GM23338 (cell line): ENCODE measurements around the gene SHISA9. TPM values are rescaled to one million over a fixed set of nuclear protein-coding genes. Genes with fewer than 3 reads are reported as not detected.

ENCODE experiments used
- ATAC-seq: fragments of 200-7000 bp; cut with Tn5 transposase; 3 replicates; pipeline ENCODE4 v1.9.1; 2020
- DNase-seq: peaks from one replicate; pipeline ENCODE4 v3.0.0-alpha.2; 2015; ENCODE audit warnings: low spot score
- H2AFZ ChIP-seq: fragments of 200-600 bp; sonication (generic); 2 replicates; pipeline ENCODE4 v1.8.0; 2016; ENCODE audit warnings: antibody characterized with exemption, mild to moderate bottlenecking, moderate library complexity
- H3F3A ChIP-seq: fragments of 200-600 bp; sonication (generic); replicated peaks from 2 replicates; pipeline ENCODE4 v1.8.0; 2017; ENCODE audit warnings: antibody characterized with exemption, mixed run types, low read depth
- H3K27ac ChIP-seq: fragments of 200-600 bp; sonication (generic); 2 replicates; pipeline ENCODE4 v1.6.1; 2016; ENCODE audit warnings: low read depth
- H3K27me3 ChIP-seq: fragments of 200-600 bp; sonication (generic); 2 replicates; pipeline ENCODE4 v1.8.0; 2016; ENCODE audit warnings: mild to moderate bottlenecking, mixed run types, moderate library complexity; ENCODE audit not compliant: insufficient read depth
- H3K36me3 ChIP-seq: fragments of 200-600 bp; sonication (generic); 2 replicates; pipeline ENCODE4 v1.8.0; 2016; ENCODE audit warnings: mild to moderate bottlenecking; ENCODE audit not compliant: insufficient read depth
- H3K4me1 ChIP-seq: fragments of 200-600 bp; sonication (generic); 2 replicates; pipeline ENCODE4 v1.8.0; 2016; ENCODE audit warnings: mild to moderate bottlenecking, moderate library complexity; ENCODE audit not compliant: insufficient read depth
- H3K4me2 ChIP-seq: fragments of 200-600 bp; sonication (generic); 2 replicates; pipeline ENCODE4 v1.7.1; 2017; ENCODE audit warnings: mixed run types
- H3K4me3 ChIP-seq: fragments of 200-600 bp; sonication (generic); 2 replicates; pipeline ENCODE4 v1.6.1; 2016; ENCODE audit warnings: mixed run types
- H3K79me2 ChIP-seq: fragments of 200-600 bp; sonication (generic); replicated peaks from 2 replicates; pipeline ENCODE4 v1.8.0; 2017; ENCODE audit warnings: mild to moderate bottlenecking; ENCODE audit not compliant: insufficient read depth
- H3K9me2 ChIP-seq: fragments of 200-600 bp; sonication (generic); 2 replicates; pipeline ENCODE4 v1.8.0; 2017; ENCODE audit not compliant: insufficient read depth
- H4K20me1 ChIP-seq: fragments of 200-600 bp; sonication (generic); replicated peaks from 2 replicates; pipeline ENCODE4 v1.8.0; 2017; ENCODE audit warnings: mild to moderate bottlenecking; ENCODE audit not compliant: insufficient read depth
- H3K27ac Mint-ChIP-seq: 2 replicates; pipeline ENCODE4 v1.8.0; 2020; ENCODE audit warnings: inconsistent platforms, mild to moderate bottlenecking, moderate library complexity, mixed read lengths
- H3K27me3 Mint-ChIP-seq: 3 replicates; pipeline ENCODE4 v1.8.0; 2022; ENCODE audit warnings: low read depth, mild to moderate bottlenecking, moderate library complexity, mixed read lengths, inconsistent platforms; ENCODE audit not compliant: insufficient read depth, poor library complexity
- H3K36me3 Mint-ChIP-seq: 3 replicates; pipeline ENCODE4 v1.8.0; 2021; ENCODE audit warnings: low read depth, mild to moderate bottlenecking, inconsistent platforms, moderate library complexity, mixed read lengths
- H3K4me1 Mint-ChIP-seq: 3 replicates; pipeline ENCODE4 v1.8.0; 2020; ENCODE audit warnings: mild to moderate bottlenecking, inconsistent platforms, mixed read lengths
- H3K4me3 Mint-ChIP-seq: 3 replicates; pipeline ENCODE4 v1.8.0; 2021; ENCODE audit warnings: moderate library complexity, mild to moderate bottlenecking, inconsistent platforms, mixed read lengths
- H3K9me3 Mint-ChIP-seq: 3 replicates; pipeline ENCODE4 v1.8.0; 2020; ENCODE audit warnings: moderate library complexity, mild to moderate bottlenecking, inconsistent platforms, mixed read lengths
- CREB1 ChIP-seq: fragments of 250-450 bp; sonication (Bioruptor Pico); IDR thresholded peaks from 2 replicates; pipeline ENCODE4 v1.5.0; 2020; ENCODE audit warnings: low read depth, mild to moderate bottlenecking, moderate library complexity
- JUNB ChIP-seq: IDR thresholded peaks from one replicate; pipeline ENCODE4 v1.6.1; 2016; ENCODE audit warnings: antibody characterized with exemption; ENCODE audit not compliant: unreplicated experiment
- STAT1 ChIP-seq: IDR thresholded peaks from one replicate; pipeline ENCODE4 v1.6.1; 2016; ENCODE audit warnings: antibody characterized with exemption; ENCODE audit not compliant: unreplicated experiment
- polyA plus RNA-seq: library from polyadenylated mRNA; unstranded; fragments of >200 nt; fragmentation: Nextera tagmentation; extraction: Ambion mirVana; gene quantifications from 2 replicates; pipeline ENCODE4 v1.2.1, GENCODE V29; 2016
- total RNA-seq: library from RNA; depleted of rRNA; stranded (reverse); fragments of >200 nt; shearing (Covaris generic); gene quantifications from 2 replicates; pipeline ENCODE4 v1.2.3, GENCODE V29; 2014
- TF ChIP-seq, protein P1 (sequence below): fragments of 250-450 bp; sonication (Bioruptor Pico); IDR thresholded peaks from 2 replicates; pipeline ENCODE4 v1.5.0; 2020; ENCODE audit warnings: mild to moderate bottlenecking, moderate library complexity
- TF ChIP-seq, protein P2 (sequence below): IDR thresholded peaks from 2 replicates; pipeline ENCODE4 v1.6.1; 2016; ENCODE audit warnings: antibody characterized with exemption
- TF ChIP-seq, protein P3 (sequence below), 2 experiments: fragments of 200-600 bp in 1 of 2; sonication (generic) in 1 of 2; conservative IDR thresholded peaks; 2 replicates each; pipeline versions ENCODE4 v1.5.1 to v1.6.1; 2016 to 2017; ENCODE audit warnings: antibody characterized with exemption in 2 of 2, low read depth in 2 of 2, mild to moderate bottlenecking in 2 of 2, moderate library complexity in 1 of 2

SHISA9 gene
- total and polyA plus RNA-seq, 2 experiments from 2014 or later: 10.4 to 45.6 TPM

DNA sequence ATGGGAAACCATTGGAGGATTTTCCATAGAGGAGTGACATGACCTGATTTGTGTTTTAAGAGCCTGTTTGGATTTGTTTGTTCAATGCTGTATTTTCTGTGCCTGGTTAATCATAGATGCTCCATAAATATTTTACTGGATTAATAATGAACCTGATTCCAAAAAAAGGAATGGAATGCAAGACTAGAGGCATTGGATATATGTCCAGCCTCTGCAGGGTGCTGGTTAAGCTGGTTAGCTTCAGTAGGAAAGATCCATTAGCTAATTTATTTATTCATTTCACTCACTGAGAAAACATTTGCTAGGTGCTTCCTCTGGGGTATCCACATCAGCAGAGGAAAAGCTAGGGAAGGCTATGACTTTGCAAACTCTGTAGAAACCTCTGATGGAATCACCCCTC lies 57.7 kb downstream of the SHISA9 start (continued):
- TF ChIP-seq, protein P1, sequence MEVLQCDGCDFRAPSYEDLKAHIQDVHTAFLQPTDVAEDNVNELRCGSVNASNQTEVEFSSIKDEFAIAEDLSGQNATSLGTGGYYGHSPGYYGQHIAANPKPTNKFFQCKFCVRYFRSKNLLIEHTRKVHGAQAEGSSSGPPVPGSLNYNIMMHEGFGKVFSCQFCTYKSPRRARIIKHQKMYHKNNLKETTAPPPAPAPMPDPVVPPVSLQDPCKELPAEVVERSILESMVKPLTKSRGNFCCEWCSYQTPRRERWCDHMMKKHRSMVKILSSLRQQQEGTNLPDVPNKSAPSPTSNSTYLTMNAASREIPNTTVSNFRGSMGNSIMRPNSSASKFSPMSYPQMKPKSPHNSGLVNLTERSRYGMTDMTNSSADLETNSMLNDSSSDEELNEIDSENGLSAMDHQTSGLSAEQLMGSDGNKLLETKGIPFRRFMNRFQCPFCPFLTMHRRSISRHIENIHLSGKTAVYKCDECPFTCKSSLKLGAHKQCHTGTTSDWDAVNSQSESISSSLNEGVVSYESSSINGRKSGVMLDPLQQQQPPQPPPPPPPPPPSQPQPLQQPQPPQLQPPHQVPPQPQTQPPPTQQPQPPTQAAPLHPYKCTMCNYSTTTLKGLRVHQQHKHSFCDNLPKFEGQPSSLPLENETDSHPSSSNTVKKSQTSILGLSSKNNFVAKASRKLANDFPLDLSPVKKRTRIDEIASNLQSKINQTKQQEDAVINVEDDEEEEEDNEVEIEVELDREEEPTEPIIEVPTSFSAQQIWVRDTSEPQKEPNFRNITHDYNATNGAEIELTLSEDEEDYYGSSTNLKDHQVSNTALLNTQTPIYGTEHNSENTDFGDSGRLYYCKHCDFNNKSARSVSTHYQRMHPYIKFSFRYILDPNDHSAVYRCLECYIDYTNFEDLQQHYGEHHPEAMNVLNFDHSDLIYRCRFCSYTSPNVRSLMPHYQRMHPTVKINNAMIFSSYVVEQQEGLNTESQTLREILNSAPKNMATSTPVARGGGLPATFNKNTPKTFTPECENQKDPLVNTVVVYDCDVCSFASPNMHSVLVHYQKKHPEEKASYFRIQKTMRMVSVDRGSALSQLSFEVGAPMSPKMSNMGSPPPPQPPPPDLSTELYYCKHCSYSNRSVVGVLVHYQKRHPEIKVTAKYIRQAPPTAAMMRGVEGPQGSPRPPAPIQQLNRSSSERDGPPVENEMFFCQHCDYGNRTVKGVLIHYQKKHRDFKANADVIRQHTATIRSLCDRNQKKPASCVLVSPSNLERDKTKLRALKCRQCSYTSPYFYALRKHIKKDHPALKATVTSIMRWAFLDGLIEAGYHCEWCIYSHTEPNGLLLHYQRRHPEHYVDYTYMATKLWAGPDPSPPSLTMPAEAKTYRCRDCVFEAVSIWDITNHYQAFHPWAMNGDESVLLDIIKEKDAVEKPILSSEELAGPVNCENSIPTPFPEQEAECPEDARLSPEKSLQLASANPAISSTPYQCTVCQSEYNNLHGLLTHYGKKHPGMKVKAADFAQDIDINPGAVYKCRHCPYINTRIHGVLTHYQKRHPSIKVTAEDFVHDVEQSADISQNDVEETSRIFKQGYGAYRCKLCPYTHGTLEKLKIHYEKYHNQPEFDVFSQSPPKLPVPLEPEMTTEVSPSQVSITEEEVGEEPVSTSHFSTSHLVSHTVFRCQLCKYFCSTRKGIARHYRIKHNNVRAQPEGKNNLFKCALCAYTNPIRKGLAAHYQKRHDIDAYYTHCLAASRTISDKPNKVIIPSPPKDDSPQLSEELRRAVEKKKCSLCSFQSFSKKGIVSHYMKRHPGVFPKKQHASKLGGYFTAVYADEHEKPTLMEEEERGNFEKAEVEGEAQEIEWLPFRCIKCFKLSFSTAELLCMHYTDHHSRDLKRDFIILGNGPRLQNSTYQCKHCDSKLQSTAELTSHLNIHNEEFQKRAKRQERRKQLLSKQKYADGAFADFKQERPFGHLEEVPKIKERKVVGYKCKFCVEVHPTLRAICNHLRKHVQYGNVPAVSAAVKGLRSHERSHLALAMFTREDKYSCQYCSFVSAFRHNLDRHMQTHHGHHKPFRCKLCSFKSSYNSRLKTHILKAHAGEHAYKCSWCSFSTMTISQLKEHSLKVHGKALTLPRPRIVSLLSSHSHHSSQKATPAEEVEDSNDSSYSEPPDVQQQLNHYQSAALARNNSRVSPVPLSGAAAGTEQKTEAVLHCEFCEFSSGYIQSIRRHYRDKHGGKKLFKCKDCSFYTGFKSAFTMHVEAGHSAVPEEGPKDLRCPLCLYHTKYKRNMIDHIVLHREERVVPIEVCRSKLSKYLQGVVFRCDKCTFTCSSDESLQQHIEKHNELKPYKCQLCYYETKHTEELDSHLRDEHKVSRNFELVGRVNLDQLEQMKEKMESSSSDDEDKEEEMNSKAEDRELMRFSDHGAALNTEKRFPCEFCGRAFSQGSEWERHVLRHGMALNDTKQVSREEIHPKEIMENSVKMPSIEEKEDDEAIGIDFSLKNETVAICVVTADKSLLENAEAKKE (CRISPR knock-in tag): no peak
- TF ChIP-seq JUNB: no peak

DNA sequence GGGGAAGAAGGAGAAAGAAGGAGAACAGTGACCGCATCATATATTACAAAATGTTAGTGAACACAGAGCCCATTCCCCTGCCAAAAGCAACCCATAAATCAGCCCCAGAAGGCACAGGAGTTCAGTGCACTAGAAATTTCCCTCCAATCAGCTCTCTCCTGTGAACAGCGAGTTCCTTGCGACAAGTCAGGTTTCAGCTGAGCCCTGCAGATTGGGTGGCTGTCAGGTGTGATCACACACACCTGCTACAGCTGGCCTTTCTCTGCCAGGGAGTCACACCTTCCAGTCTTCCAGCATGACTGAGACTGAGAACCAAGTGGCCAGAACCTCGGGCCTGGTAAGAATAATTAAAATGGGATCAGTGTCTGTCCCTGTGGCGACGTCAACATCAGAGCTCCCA lies 60.2 kb downstream of the SHISA9 start:
- no peak overlapping the region for H3K4me3 Mint-ChIP-seq
- peaks cover 2% of the 10 kb centered on the region; the same call in 1 of the 3 replicates for H3K4me1 Mint-ChIP-seq
- DNase-seq (no peak), ATAC-seq (no peak)
- Histone ChIP-seq H3K36me3 (no peaks in the 10 kb centered on the region), H3K27ac (no peak overlapping the region), H3K27me3 (no peaks in the 10 kb centered on the region), H4K20me1 (no peaks in the 10 kb centered on the region; the same call in 1 of the 2 replicates), H3K9me2 (no peaks in the 10 kb centered on the region), H3K4me1 (no peaks in the 10 kb centered on the region), H2AFZ (no peak overlapping the region), H3F3A (no peaks in the 10 kb centered on the region), H3K4me3 (no peak overlapping the region), H3K79me2 (peaks cover 77% of the 10 kb centered on the region), H3K4me2 (no peak overlapping the region)
- peaks cover 8% of the 10 kb centered on the region; the same call in 1 of the 3 replicates for H3K9me3 Mint-ChIP-seq
- no peaks in the 10 kb centered on the region for H3K27me3 Mint-ChIP-seq
- peaks cover 27% of the 10 kb centered on the region for H3K36me3 Mint-ChIP-seq
- H3K27ac Mint-ChIP-seq: no peak overlapping the region
- no peak for TF ChIP-seq STAT1
- TF ChIP-seq, protein P2, sequence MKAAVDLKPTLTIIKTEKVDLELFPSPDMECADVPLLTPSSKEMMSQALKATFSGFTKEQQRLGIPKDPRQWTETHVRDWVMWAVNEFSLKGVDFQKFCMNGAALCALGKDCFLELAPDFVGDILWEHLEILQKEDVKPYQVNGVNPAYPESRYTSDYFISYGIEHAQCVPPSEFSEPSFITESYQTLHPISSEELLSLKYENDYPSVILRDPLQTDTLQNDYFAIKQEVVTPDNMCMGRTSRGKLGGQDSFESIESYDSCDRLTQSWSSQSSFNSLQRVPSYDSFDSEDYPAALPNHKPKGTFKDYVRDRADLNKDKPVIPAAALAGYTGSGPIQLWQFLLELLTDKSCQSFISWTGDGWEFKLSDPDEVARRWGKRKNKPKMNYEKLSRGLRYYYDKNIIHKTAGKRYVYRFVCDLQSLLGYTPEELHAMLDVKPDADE: no peak
- no peak for TF ChIP-seq CREB1 (CRISPR knock-in tag)
- TF ChIP-seq, protein P3, sequence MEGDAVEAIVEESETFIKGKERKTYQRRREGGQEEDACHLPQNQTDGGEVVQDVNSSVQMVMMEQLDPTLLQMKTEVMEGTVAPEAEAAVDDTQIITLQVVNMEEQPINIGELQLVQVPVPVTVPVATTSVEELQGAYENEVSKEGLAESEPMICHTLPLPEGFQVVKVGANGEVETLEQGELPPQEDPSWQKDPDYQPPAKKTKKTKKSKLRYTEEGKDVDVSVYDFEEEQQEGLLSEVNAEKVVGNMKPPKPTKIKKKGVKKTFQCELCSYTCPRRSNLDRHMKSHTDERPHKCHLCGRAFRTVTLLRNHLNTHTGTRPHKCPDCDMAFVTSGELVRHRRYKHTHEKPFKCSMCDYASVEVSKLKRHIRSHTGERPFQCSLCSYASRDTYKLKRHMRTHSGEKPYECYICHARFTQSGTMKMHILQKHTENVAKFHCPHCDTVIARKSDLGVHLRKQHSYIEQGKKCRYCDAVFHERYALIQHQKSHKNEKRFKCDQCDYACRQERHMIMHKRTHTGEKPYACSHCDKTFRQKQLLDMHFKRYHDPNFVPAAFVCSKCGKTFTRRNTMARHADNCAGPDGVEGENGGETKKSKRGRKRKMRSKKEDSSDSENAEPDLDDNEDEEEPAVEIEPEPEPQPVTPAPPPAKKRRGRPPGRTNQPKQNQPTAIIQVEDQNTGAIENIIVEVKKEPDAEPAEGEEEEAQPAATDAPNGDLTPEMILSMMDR (conservative IDR thresholded peaks at IDR 0.05; ENCODE audit: low read depth in 2 of 2): no peak
- TF ChIP-seq, protein P1 (CRISPR knock-in tag): no peak
